Suppressor macrophage (primary cell): ENCODE results near the gene C19orf25.

Source experiments
- DNase-seq, 4 experiments: peaks; one replicate each; pipeline ENCODE4 v3.0.0-alpha.2; 2020 to 2022

C19orf25 gene

GRCh38 chr19:1465191-1466016 lies 13.6 kb downstream of the C19orf25 start:
- DNase-seq: peak; percentile 41 to 76 (median 58)

- DNase-seq: no peak
Observed at GRCh38 chr19:1461862-1462261, 17.2 kb downstream of the C19orf25 start.

GRCh38 chr19:1460033-1460995 lies 18.7 kb downstream of the C19orf25 start:
- DNase-seq: no peak

GRCh38 chr19:1459479-1459878 lies 19.5 kb downstream of the C19orf25 start:
- DNase-seq: peak; percentile 66 to 80 (median 70)

- DNase-seq: no peak
Observed at GRCh38 chr19:1457892-1458291, 21.1 kb downstream of the C19orf25 start.

DNA sequence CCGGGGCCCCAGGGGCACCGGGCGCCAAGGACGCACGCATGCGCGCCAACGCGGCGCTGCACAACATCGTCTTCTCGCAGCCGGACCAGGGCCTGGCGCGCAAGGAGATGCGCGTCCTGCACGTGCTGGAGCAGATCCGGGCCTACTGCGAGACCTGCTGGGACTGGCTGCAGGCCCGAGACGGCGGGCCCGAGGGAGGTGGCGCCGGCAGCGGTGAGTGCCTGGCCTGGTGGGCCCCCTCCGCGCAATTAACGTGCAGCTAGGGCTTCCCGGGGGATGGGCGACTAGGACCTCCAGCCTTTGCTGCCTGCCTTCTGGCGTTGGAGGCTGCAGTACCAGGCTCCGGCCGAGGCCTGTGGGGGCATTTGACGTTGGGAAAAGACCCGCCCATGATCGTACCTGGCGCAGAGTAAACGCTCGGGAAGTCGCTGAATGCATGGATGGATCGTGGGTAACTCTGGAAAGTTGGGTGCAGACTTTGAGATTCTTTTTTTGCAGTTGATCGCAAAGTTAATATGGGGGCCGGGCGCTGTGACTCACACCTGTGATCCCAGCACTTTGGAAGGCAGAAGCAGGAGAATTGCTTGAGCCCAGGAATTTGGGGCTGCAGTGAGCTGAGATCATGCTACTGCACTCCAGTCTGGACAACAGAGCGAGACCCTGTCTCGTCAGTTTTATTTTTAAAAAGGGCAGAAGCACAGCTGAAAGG lies 21.8 kb downstream of the C19orf25 start:
- DNase-seq: no peak

GRCh38 chr19:1456121-1456900 lies 22.7 kb downstream of the C19orf25 start:
- DNase-seq: no peak

- DNase-seq: peak; percentile 51 to 70 (median 60)
Observed at GRCh38 chr19:1455336-1456120, 23.5 kb downstream of the C19orf25 start.

DNA sequence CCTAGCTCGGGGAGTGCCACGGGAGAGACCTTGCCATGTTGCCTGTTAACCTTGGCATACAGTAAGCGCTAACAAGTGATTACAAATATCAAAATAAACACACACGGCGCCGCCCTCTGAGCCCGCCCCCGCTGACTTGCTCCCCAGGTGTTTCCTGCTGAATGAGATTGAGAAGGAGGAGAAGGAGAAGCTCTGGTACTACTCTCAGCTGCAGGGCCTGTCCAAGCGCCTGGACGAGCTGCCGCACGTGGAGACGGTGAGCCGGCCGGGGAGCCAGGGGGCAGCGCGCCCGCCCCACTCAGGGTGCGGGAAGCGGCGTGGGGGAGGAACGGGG lies 24.0 kb downstream of the C19orf25 start:
- no peak for DNase-seq

DNA sequence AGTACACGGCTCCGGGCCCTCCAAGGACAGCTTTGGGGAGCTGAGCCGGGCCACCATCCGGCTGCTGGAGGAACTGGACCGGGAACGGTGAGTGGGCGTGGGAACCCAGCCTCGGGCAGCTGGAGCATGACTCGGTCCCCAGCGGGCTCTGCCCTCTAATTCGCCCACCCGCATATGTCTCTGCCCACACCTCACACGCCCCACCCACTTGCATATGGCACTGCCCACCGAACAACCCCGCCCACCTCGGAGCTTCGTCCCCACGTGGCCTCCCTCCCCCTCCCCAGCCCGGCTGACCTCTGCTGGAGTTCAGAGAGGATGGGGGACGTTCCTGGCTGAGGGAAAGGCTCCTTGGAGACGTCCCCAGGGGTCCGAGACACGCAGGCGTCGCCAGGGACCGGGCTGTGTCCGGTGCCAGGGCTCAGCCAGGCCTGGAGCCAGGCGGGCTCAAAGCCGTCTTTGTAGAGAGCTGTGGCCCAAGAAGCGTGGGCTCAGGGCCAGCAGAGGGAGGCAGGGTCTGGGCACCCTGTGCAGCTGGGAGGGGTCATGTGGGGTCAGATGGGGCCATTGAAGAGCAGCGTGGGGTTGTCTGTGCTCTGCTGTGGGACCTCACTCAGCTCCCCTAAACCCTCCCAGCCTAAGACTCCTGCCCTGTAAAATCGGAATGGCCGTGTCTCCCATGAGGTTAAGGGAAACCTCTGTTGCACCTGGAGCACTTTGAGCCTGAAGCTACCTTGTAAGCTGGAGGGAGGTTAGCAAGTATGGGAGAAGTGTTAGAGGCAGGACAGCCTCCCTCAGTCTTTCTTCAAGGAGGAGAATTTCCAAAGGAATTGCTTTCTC lies 25.3 kb downstream of the C19orf25 start:
- DNase-seq: peak; percentile 23 to 56 (median 43)

GRCh38 chr19:1452802-1453524 lies 26.1 kb downstream of the C19orf25 start:
- DNase-seq: no peak

GRCh38 chr19:1451916-1452801 lies 26.9 kb downstream of the C19orf25 start:
- DNase-seq: no peak

- DNase-seq: no peak
Observed at GRCh38 chr19:1450735-1451731, 28.0 kb downstream of the C19orf25 start.

- peak in 1 of 4 experiments; percentile 46 for DNase-seq
Observed at GRCh38 chr19:1449467-1450442, 29.3 kb downstream of the C19orf25 start, which contains the start of gene APC2. TSS of gene APC2 (plus strand) at chr19:1450121. CDS start at chr19:1453002, 2,881 bp downstream.

DNA sequence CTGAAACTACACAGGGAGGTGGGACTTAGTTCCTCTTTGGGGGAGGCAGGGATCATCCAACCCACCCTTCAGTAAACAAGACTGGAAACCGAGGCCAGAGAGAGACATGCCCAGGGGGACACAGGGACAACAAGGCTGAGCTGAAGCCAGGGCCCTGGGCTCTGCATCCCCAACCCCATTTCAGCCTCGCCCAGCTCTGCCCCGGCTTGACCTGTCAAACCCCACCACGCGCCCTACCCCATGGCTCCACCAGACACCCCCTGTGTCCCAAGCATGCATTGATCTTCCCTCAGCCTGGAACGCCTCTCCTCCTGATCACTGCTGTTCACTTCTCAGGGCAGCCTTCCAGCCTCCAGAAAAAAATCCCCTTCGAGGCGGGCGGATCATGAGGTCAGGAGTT lies 31.1 kb downstream of the C19orf25 start:
- no peak for DNase-seq

DNA sequence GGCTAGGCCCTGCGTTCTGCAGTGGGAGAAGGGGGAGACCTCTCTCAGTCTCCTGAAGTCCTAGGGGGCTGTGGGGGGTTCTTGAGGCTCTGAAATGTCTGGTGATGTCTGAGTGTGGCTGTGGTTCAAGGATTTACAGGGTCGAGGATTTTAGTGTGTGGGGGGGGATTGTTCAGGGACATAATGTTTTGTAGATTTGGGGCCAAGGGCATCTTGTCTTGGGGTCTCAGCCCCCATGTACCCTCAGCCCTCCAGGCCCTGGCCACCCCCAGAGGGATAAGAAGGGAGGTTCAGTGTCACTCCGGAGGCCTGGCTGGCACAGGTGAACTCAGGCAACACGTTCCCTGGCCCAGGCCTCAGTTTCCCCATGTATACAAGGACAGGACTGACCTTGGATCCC lies 31.5 kb downstream of the C19orf25 start:
- DNase-seq: no peak
